BE2C (cell line): ENCODE data around the gene PIPOX.

Experiments used
- DNase-seq: peaks from one replicate; pipeline ENCODE4 v3.0.0-alpha.2; 2020
- H3K27me3 ChIP-seq: fragments of 250-450 bp; sonication (Bioruptor Pico); 2 replicates; pipeline ENCODE4 v1.5.1; 2020; ENCODE audit warnings: mild to moderate bottlenecking
- H3K36me3 ChIP-seq: fragments of 250-450 bp; sonication (Bioruptor Pico); 2 replicates; pipeline ENCODE4 v1.5.1; 2020; ENCODE audit warnings: mild to moderate bottlenecking
- H3K4me1 ChIP-seq: fragments of 250-450 bp; sonication (Bioruptor Pico); 2 replicates; pipeline ENCODE4 v1.5.1; 2020
- H3K4me3 ChIP-seq: 2 replicates; pipeline ENCODE4 v1.5.1; 2011; ENCODE audit warnings: low read depth, low read length
- H3K9me3 ChIP-seq: fragments of 250-450 bp; sonication (Bioruptor Pico); 2 replicates; pipeline ENCODE4 v1.5.1; 2020
- CTCF ChIP-seq: IDR thresholded peaks from 2 replicates; pipeline ENCODE4 v1.5.1; 2012; ENCODE audit warnings: mild to moderate bottlenecking, low read depth, low read length

PIPOX gene

GRCh38 chr17:29022074-29022473 is 20.9 kb upstream of the PIPOX start:
- Histone ChIP-seq H3K9me3 (no peaks in the 10 kb centered on the region), H3K27me3 (no peaks in the 10 kb centered on the region), H3K4me1 (no peaks in the 10 kb centered on the region), H3K4me3 (no peak overlapping the region), H3K36me3 (no peaks in the 10 kb centered on the region)
- no peak for TF ChIP-seq CTCF
- DNase-seq: no peak

- Histone ChIP-seq H3K27me3 (no peaks in the 10 kb centered on the region), H3K4me1 (no peaks in the 10 kb centered on the region), H3K4me3 (no peak overlapping the region), H3K36me3 (no peaks in the 10 kb centered on the region), H3K9me3 (no peaks in the 10 kb centered on the region)
- TF ChIP-seq CTCF: no peak
- DNase-seq: no peak
Observed at GRCh38 chr17:29024316-29024952, 18.5 kb upstream of the PIPOX start.

GRCh38 chr17:29031488-29031887 is 11.5 kb upstream of the PIPOX start:
- no peak for TF ChIP-seq CTCF
- H3K9me3 ChIP-seq: no peaks in the 10 kb centered on the region
- H3K36me3 ChIP-seq: no peaks in the 10 kb centered on the region
- no peak for DNase-seq
- no peak overlapping the region for H3K4me3 ChIP-seq
- no peaks in the 10 kb centered on the region for H3K4me1 ChIP-seq
- no peaks in the 10 kb centered on the region for H3K27me3 ChIP-seq

- TF ChIP-seq CTCF: no peak
- no peak for DNase-seq
- H3K4me1 ChIP-seq: no peaks in the 10 kb centered on the region
- no peaks in the 10 kb centered on the region for H3K9me3 ChIP-seq
- no peak overlapping the region for H3K4me3 ChIP-seq
- no peaks in the 10 kb centered on the region for H3K36me3 ChIP-seq
- H3K27me3 ChIP-seq: no peaks in the 10 kb centered on the region
Observed at GRCh38 chr17:29032013-29032856, 10.7 kb upstream of the PIPOX start.

GRCh38 chr17:29032857-29033197 is 10.1 kb upstream of the PIPOX start:
- Histone ChIP-seq H3K4me3 (no peak overlapping the region), H3K4me1 (no peaks in the 10 kb centered on the region; the same call in 1 of the 2 replicates), H3K36me3 (no peaks in the 10 kb centered on the region), H3K27me3 (no peaks in the 10 kb centered on the region), H3K9me3 (no peaks in the 10 kb centered on the region)
- DNase-seq: no peak
- no peak for TF ChIP-seq CTCF

- Histone ChIP-seq H3K27me3 (no peaks in the 10 kb centered on the region), H3K9me3 (no peaks in the 10 kb centered on the region), H3K4me3 (no peak overlapping the region), H3K4me1 (peaks cover 3% of the 10 kb centered on the region; the same call in 1 of the 2 replicates), H3K36me3 (no peaks in the 10 kb centered on the region)
- TF ChIP-seq CTCF: no peak
- no peak for DNase-seq
Observed at GRCh38 chr17:29034510-29034909, 8.4 kb upstream of the PIPOX start.
